Endodermal cell (in vitro differentiated cells): ENCODE measurements around the gene CACTIN. TPM values are rescaled to one million over a fixed set of nuclear protein-coding genes. Genes with fewer than 3 reads are reported as not detected.
"Not testable (repeated sequence)": the region's sequence is repeated elsewhere in the genome, so short reads cannot be mapped to it uniquely, and the experiment has no call there.

Experiments used
- DNase-seq: peaks from one replicate; pipeline ENCODE4 v3.0.0-alpha.2; 2017
- H3K27ac ChIP-seq: 2 replicates; pipeline ENCODE4 v1.5.1; 2013; ENCODE audit warnings: mild to moderate bottlenecking, low read depth, low read length, moderate library complexity
- H3K27me3 ChIP-seq: 2 replicates; pipeline ENCODE4 v1.6.1; 2013; ENCODE audit warnings: mild to moderate bottlenecking, low read length, moderate library complexity; ENCODE audit not compliant: insufficient read depth, control insufficient read depth, poor library complexity, severe bottlenecking
- H3K36me3 ChIP-seq: 2 replicates; pipeline ENCODE4 v1.7.0; 2013; ENCODE audit warnings: mild to moderate bottlenecking, low read length, moderate library complexity; ENCODE audit not compliant: control insufficient read depth, insufficient read depth
- H3K4me1 ChIP-seq: one replicate; pipeline ENCODE4 v1.7.0; 2013; ENCODE audit warnings: low read length; ENCODE audit not compliant: control insufficient read depth, insufficient read depth
- H3K4me3 ChIP-seq: 2 replicates; pipeline ENCODE4 v1.5.1; 2013; ENCODE audit warnings: mild to moderate bottlenecking, low read length, moderate library complexity
- H3K9ac ChIP-seq: 2 replicates; pipeline ENCODE4 v1.6.1; 2013; ENCODE audit warnings: mild to moderate bottlenecking, low read length, moderate library complexity; ENCODE audit not compliant: poor library complexity, severe bottlenecking; ENCODE audit errors: extremely low read depth
- H3K9me3 ChIP-seq: 2 replicates; pipeline ENCODE4 v1.6.1; 2013; ENCODE audit warnings: mild to moderate bottlenecking, low read length, moderate library complexity; ENCODE audit not compliant: control insufficient read depth
- H3K27ac Mint-ChIP-seq: 2 replicates; pipeline ENCODE4 v1.8.0; 2020; ENCODE audit warnings: mixed read lengths
- H3K27me3 Mint-ChIP-seq: 2 replicates; pipeline ENCODE4 v1.8.0; 2021; ENCODE audit warnings: mild to moderate bottlenecking, mixed read lengths; ENCODE audit not compliant: insufficient read depth
- H3K36me3 Mint-ChIP-seq: 2 replicates; pipeline ENCODE4 v1.8.0; 2020; ENCODE audit warnings: low read depth, mixed read lengths
- H3K4me1 Mint-ChIP-seq: 2 replicates; pipeline ENCODE4 v1.8.0; 2020; ENCODE audit warnings: mixed read lengths
- H3K4me3 Mint-ChIP-seq: 2 replicates; pipeline ENCODE4 v1.8.0; 2020; ENCODE audit warnings: mild to moderate bottlenecking, moderate library complexity, mixed read lengths
- H3K9me3 Mint-ChIP-seq: 2 replicates; pipeline ENCODE4 v1.8.0; 2020; ENCODE audit warnings: mild to moderate bottlenecking, mixed read lengths
- WGBS, 2 experiments: methylation state at CpG; one replicate each; pipeline versions ENCODE4 v1.1.5 to v1.1.7; 2013; ENCODE audit warnings: missing lambda C conversion rate in 2 of 2, mixed read lengths in 1 of 2; ENCODE audit not compliant: insufficient coverage in 1 of 2, insufficient read length in 1 of 2; 5-methylcytosine and 5-hydroxymethylcytosine counted together
- total RNA-seq, 2 donors: library from RNA; stranded (reverse); fragmentation: NEBNext Ultra II Directional in 1 of 2; extraction: Animal tissue kit (Norgen Biotek cat#: 25700) in 1 of 2; gene quantifications; 2 replicates in 1 of 2; 3 replicates in 1 of 2; pipeline ENCODE4 v1.2.1, GENCODE V29; 2021
- TF ChIP-seq, protein P1 (sequence below): fragments of 200-600 bp; sonication (generic); conservative IDR thresholded peaks from 2 replicates; pipeline ENCODE4 v1.5.0; 2021; ENCODE audit warnings: antibody characterized with exemption, mild to moderate bottlenecking

Gene CACTIN
- total RNA-seq, 2 donors from 2014 or later: 31.5 to 33.5 TPM

- no peak overlapping the region for H3K4me3 Mint-ChIP-seq
- H3K27ac Mint-ChIP-seq: no peak overlapping the region
- no peak overlapping the region for H3K4me3 ChIP-seq
- no peak overlapping the region for H3K9ac ChIP-seq
- no peaks in the 10 kb centered on the region for H3K27me3 Mint-ChIP-seq
- no peaks in the 10 kb centered on the region for H3K4me1 Mint-ChIP-seq
- TF ChIP-seq, protein P1, sequence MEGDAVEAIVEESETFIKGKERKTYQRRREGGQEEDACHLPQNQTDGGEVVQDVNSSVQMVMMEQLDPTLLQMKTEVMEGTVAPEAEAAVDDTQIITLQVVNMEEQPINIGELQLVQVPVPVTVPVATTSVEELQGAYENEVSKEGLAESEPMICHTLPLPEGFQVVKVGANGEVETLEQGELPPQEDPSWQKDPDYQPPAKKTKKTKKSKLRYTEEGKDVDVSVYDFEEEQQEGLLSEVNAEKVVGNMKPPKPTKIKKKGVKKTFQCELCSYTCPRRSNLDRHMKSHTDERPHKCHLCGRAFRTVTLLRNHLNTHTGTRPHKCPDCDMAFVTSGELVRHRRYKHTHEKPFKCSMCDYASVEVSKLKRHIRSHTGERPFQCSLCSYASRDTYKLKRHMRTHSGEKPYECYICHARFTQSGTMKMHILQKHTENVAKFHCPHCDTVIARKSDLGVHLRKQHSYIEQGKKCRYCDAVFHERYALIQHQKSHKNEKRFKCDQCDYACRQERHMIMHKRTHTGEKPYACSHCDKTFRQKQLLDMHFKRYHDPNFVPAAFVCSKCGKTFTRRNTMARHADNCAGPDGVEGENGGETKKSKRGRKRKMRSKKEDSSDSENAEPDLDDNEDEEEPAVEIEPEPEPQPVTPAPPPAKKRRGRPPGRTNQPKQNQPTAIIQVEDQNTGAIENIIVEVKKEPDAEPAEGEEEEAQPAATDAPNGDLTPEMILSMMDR: no peak
- no peak for DNase-seq
- no peaks in the 10 kb centered on the region for H3K4me1 ChIP-seq
- H3K36me3 ChIP-seq: peaks cover 16% of the 10 kb centered on the region
- H3K27ac ChIP-seq: no peak overlapping the region
- WGBS, 2 experiments: 93 to 100% methylated on average over 9 to 16 of the region's 16 CpGs
- H3K27me3 ChIP-seq: no peaks in the 10 kb centered on the region
- peaks cover 30% of the 10 kb centered on the region for H3K36me3 Mint-ChIP-seq
- no peaks in the 10 kb centered on the region for H3K9me3 ChIP-seq
- no peaks in the 10 kb centered on the region for H3K9me3 Mint-ChIP-seq
Observed at GRCh38 chr19:3649888-3650287, 23.3 kb upstream of the CACTIN start.

GRCh38 chr19:3648037-3648905, 21.7 kb upstream of the CACTIN start:
- Histone ChIP-seq H3K4me1 (no peaks in the 10 kb centered on the region), H3K9me3 (no peaks in the 10 kb centered on the region), H3K4me3 (no peak overlapping the region), H3K27me3 (no peaks in the 10 kb centered on the region), H3K27ac (no peak overlapping the region), H3K36me3 (peaks cover 16% of the 10 kb centered on the region), H3K9ac (no peak overlapping the region)
- no peak for DNase-seq
- H3K4me1 Mint-ChIP-seq: no peaks in the 10 kb centered on the region
- no peak overlapping the region for H3K27ac Mint-ChIP-seq
- 94 to 99% methylated on average over 17 to 33 of the region's 33 CpGs for WGBS, 2 experiments
- H3K4me3 Mint-ChIP-seq: no peak overlapping the region
- no peaks in the 10 kb centered on the region for H3K9me3 Mint-ChIP-seq
- TF ChIP-seq, protein P1: no peak
- H3K36me3 Mint-ChIP-seq: peaks cover 27% of the 10 kb centered on the region
- H3K27me3 Mint-ChIP-seq: no peaks in the 10 kb centered on the region

GRCh38 chr19:3647102-3647501, 20.5 kb upstream of the CACTIN start:
- H3K9me3 ChIP-seq, H3K4me1 ChIP-seq, H3K4me1 Mint-ChIP-seq, H3K27me3 Mint-ChIP-seq, DNase-seq, H3K9me3 Mint-ChIP-seq, H3K4me3 Mint-ChIP-seq, H3K9ac ChIP-seq, H3K27ac ChIP-seq, H3K27me3 ChIP-seq, H3K27ac Mint-ChIP-seq, H3K4me3 ChIP-seq: not testable (repeated sequence)
- H3K36me3 ChIP-seq: peaks cover 16% of the 10 kb centered on the region
- 94 to 98% methylated on average over 4 to 5 of the region's 5 CpGs for WGBS, 2 experiments
- H3K36me3 Mint-ChIP-seq: peaks cover 25% of the 10 kb centered on the region
